Mesenteric fat pad (tissue), 1 donor: ENCODE measurements around the gene SPO11. TPM values are rescaled to one million over a fixed set of nuclear protein-coding genes. Genes with fewer than 3 reads are reported as not detected.

Experiments
- DNase-seq: peaks from one replicate; pipeline ENCODE4 v3.0.0-alpha.2; 2020; ENCODE audit warnings: low spot score
- total RNA-seq: library from RNA; stranded (reverse); fragmentation: NEBNext Ultra II Directional; extraction: Animal tissue kit (Norgen Biotek cat#: 25700); gene quantifications from one replicate; pipeline ENCODE4 v1.2.1, GENCODE V29; 2021
- donor health status: DM: yes; HTN: yes; CAD: no.

SPO11 gene
- total RNA-seq, 1 donor from 2014 or later: not detected

DNA sequence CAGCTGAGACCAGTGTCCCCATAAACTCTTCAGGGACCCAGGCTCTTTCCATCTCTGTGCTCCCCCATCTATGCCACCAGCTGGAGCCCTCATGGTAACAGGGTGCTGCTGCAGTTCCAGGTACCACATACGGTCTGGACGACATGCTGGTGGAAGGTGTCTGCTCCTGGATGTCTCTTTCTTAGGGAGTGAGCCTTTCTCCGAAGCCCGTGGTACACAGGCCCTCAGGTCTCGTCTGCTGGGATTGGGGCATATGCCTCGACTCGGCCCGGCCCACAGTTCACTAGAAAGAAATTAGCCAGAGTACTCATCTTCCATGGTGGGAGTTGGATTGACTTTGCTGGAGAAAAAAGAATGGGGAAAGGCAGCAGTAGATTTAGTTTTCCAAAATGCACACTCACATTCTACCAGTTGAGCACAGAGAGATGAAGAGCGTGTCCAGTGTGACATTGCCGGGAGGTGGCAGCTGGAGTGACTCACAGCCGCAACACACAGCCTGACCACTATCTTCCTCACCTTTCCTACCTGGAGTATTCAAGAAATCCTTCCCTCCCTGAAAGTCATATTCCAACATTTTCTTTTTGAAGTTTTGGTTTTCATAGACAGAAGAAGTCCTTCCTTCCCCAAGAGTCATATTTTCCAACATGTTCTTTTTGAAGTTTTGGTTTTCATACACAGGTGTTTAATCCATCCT lies 18.6 kb upstream of the SPO11 start:
- DNase-seq: peak; percentile 51

DNA sequence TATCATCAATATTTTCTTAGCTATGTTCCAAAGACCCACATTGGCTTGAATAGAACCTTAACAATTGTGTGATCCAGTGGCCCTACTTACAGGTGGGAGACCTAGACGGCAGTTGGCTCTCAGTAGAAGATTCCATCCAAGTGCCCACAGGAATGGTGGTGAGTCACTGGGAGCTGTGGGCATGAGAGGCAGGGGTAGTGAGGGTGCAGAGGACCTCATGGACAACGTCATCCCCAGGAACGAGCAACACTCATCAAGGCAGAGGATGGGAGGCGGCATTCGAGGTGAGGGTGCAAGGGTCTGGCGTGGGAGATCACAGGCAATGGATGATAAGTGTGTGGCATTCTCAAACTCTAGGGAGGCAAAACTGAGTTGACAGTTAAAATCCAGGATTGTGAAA lies 17.5 kb upstream of the SPO11 start:
- peak; percentile 82 for DNase-seq

DNA sequence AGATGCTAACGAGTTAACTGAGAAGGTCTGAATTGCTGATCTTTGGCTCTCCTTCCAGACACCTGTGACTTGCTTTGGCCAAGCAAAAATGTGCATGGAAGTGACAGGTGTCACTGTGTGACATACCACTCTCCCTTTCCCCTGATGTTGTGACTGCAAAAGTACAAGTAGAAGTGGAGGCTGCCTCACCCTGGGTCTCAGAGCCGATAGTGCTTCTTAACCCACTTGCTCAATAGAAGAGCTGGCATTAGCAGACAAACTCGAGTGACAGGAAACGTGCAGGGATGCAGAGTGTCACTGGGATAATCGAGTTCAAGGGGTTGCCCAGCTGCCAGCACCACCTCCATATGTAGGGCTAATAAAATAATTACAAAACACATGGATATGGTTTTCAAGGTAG lies 16.4 kb upstream of the SPO11 start:
- DNase-seq: peak; percentile 67

DNA sequence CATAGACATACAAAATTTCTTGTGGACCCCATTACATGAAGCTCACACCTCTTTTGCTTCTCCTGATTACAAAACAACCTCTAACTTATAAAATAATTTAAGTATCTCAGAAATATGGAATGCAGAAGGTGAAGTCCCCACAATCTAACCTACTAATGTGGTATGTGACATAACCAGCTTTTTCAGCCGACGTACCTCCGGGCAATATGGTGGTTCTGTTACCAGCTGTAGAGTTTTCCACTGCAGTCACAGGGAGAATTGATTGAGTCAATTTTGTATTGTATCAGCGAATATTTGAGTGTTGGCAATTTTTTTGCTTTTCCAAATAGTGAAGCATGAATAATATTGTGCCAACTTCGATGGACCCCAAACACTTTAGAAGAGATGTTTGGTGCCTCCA lies 15.7 kb upstream of the SPO11 start:
- DNase-seq: peak; percentile 18

DNA sequence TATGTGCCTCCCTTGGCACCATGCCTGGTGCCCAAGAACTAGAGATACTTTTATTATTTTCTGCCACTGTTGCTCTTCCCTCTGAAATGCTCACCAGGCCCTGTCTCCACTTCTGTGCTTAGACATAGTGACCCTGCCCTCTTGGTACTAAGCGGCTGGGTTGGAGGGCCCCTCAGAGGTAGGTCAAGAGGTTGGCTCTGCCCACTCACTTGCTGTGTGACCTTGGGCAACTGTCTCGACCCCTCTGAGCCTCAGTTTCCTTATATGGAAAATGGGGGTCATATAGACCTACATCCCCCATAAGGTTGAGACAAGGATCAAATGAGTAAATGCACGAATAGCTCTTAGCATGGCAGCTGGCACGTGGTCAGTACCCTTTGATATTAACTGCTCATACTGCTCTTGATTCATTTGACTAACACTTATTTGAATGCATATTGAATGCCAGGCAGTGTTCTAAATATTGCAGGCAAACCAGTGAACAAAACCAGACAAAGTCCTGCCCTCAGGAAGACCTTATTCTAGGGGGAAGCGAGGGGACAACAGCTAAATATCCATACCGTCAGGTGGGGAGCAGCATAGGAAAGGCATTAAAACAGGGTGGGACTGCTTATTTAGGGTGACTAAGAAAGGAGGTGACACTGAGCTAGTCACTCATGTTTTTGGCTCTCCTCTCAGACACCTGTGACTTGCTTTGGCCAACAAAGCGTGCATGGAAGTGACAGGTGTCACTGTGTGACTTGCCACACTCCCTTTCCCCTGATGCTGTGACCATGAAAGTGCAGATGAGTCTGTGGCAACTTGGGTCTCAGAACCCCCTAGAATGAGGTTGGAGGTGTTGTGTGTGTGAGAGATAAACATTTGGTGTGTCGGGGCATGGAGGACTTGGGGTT lies 14.3 kb upstream of the SPO11 start:
- no peak for DNase-seq

DNA sequence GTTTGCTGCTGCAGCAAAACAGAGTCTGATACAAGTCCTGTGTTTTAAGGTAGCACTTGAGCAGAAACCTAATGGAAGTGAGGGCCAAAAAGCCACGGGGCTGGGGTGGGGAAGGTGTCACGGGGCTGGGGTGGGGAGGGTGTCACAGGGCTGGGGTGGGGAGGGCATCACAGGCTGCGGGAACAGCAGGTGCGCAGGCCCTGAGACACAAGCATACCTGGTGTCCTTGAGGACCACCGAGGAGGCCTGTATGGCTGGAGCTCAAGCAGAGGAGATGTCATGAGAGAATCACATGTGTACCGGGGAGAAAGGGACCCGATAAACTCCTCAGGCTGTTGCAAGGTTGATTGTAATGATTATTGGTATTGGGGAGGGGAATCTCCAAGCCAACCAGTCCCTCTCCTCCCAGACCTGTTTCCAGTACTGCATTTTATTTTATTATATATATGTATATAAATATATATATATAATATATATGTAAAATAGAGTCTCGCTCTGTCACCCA lies 13.6 kb upstream of the SPO11 start:
- DNase-seq: no peak

DNA sequence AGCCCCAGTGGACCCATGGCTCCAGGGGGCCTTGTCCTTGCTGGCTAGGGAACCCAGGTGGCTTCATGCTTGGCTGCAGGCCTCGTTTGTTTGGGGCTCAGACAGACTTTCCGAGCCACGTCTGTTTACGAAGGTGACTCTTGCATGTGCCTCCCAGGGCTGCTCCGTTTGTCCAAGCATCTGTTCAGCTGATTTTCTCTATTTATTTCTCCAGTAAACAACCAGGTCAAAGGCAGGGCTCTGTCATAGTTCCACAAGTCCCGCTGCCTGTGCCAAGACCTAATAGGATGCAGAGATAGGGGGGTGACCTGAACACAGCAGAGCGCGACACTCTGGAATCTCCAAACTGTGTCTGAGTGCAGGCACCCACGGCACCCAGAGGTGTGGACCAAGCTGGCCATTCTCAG lies 12.8 kb upstream of the SPO11 start:
- DNase-seq: no peak

DNA sequence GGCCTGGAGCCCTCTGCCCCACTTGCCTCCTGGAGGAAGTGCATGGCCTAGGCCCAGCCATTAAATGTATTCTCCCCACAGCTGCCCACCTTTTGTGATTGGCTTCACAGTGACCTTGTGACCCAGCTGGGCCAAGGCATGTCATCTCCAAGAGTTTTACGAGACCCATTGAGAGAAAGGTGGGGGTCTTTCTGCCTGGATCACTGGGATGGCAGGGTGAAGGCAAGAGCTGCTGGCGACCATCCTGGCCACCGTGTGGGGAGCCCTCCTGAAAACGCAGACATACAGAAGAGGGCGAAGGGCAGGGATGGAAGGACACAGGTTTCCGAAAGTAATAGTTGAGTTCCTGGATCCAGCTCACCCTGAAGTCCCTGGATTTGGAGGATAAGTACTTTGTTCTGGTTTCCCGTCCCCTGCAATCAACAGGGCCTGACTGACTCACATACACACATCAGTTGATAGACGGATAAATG lies 12.3 kb upstream of the SPO11 start:
- DNase-seq: no peak

DNA sequence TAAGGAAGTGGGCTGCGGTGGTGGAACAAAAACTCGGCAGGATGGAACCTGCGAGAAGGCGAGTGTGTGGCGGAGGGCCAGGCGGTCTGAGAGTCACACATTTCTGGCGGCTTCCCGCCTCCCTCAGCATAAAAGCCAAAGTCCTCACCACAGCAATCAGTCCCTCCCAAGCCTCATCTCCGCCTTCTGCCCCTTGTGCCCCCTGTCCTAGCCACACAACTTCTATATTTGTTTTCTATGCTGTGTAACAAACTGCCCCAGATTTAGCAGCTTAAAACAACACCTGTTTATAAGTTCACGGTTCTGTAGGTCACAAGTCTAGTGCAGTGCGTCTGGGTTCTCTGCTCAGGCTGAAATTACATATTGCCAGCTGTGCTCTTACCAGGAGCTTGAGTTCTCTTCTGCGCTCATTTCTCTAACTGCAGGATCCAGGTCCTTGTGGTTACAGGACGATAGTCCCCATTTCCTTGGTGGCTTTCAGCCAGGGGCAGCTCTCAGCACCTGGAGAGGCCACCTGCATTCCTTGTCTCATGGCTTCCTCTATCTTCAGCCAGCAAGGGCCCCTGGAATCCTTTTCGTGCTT lies 11.7 kb upstream of the SPO11 start:
- no peak for DNase-seq

DNA sequence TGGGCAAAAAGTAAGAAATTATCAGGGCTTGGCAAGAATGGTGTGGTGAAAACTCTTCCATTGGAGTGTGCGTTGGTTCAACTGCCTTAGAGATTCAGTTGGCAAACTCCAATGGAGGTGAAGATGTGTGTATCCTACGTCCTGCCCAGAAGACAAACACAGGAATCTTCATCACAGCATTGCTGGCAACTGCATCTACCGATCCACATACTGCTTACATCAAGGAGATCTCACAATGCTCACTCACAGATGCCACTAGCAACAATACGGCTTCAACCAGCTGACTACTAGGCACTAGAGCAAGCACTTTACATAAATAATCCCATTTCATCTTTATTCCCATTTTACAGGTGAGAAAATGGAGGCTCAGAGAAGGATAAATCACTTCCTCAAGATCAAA lies 10.0 kb upstream of the SPO11 start:
- no peak for DNase-seq

DNA sequence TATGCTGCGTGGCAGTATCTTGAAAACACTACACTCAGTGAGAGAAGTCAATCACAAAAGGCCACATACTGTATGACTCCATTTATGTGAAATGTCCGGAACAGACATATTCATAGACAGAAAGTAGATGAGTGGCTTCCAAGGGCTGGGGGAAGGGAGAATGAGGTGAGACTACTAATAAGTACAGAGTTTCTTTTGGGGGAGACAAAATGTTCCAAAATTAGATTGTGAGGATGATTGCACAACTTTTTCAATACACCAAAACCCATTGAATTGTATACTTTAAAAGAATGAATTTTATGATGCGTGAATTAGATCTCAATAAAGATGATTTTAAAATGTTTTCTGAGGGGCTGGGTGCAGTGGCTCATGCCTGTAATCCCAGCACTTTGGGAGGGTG lies 9.2 kb upstream of the SPO11 start:
- DNase-seq: no peak

DNA sequence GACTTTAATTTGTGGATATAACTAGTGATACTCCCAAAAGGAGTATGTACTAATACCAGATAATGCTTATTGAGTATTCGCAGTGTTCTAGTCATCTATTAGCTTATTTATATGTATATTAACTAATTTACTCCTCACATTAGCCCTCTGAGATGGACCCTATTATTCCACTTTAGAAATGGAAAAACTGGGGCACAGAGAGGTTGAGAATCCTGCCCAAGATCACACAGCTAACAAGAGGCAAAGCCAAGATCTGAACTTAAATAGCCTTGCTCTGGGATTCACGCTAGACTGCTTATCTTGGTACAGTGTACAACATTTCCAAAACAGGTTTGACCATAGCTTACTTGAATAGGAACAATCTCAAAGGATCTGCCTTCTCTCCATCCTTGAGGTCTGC lies 8.5 kb upstream of the SPO11 start:
- DNase-seq: no peak

DNA sequence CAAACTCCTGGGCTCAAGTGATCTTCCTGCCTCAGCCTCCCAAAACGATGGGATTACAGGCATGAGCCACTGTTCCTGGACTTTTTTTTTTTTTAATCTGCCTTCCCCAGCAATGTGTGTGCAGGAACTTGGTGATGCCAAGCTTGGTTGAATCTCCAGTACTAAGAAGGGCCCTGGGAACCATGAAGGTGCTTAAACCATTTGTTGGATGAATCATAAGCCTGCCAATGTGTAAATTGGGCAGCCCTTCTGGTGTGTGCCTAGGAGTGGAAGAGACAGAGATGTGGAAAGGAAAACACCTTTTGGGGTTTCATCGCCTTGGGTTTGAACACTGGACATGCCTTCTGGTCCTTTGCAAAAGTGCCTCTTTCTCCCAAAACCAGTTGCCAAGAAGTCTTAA lies 7.1 kb upstream of the SPO11 start:
- DNase-seq: no peak

DNA sequence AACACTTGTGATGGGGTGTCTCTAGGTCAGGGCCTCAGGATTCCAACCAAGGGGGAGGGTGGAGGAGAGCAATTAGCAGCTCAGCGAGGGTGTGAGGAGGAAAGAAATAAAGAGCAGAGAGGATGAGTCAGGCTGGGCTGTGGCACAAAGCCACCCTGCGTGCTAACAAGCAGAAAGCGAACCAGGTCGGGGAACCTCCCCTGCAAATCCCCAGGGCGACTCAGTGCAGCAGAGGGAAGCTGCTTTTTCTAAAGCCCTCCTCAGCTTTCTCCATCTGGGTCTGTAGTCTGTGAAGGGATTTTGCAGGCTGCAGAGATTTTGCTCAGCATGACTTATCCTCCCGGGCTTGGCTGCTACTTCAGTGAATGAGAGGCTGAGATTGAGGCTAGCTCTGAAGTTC lies 6.6 kb upstream of the SPO11 start:
- no peak for DNase-seq

DNA sequence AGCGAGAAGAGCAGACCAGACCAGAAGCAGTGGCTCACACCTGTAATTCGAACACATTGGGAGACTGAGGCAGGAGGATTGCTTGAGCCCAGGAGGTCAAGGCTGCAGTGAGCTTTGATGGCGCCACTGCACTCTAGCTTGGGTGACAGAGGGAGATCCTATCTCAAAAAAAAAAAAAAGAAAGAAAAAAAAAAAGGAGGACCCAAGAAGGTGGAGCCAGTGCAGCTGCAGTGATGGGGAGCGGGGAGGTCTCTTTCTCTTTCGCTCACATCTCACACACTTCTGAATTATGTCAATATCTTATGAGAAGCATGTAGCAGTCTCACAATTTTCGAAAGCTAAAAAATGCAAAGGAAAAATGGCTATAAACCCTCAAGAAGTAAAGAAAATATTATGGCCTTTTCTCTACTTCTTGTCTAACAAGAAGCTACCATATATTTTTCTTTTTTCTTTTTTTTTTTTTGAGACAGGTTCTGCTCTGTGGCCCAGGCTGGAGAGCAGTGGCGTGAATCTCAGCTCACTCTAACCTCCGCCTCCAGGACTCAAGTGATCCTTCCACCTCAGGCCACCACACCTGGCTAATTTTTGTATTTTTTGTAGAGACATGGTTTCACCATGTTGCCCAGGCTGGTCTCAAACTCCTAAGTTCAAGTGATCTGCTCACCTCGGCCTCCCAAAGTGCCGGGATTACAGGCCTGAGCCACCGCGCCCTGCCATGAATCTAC lies 3.8 kb upstream of the SPO11 start:
- no peak for DNase-seq

DNA sequence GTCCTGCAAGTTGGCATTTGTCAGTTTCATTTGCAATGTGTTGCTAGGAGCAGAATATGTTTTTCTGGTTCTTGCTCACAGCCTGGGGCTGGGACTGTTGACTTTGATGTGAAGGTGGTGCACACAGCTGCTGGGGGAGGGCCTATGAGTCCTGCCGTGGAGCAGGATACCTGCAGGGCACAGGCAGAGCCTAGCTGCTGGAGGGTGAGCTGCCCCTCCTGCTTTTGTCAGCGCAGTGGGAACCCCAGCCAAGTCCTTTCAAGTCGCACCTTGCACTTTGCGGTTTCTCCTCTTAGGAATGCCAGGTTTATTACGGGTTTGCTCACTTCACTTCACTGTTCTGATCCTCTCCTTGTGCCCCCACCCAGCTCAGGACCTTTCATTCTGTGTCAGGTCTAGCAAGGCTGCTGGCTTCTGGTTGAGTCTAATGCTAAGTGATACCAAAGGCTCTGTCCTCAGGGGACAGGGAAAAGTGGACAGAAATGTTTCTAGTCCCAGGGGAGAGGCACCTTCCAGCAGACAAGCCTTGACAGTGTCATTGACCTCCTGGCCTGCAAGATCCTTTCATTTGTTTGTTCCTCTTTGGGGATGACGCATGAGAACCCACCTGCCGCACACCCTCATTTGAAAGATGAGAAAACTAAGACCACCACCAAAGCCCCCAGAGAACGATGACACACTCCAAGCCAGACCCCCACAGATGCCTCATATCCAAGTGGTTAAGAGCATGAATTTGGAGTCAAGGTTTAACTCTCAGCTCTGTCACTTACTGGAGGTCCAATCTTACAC lies 2.7 kb upstream of the SPO11 start:
- no peak for DNase-seq

DNA sequence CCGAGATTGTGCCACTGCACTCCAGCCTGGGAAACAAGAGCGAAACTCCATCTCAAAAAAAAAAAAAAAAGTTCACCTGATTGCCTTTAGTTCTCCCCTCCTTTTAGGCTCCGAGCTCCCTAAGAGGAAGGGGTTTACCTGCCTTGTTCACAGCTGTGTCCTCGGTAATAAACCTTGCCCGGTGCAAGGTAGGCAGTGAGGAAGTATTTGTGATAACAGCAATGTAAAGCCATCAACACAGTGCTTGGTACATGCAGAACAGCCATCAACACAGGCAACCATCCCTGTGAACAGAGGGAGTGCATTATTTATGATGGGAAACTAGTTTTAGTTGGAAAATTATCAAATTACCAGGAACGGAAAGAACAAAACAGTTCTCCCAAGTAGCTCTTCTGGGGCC lies 1.8 kb upstream of the SPO11 start:
- DNase-seq: no peak

DNA sequence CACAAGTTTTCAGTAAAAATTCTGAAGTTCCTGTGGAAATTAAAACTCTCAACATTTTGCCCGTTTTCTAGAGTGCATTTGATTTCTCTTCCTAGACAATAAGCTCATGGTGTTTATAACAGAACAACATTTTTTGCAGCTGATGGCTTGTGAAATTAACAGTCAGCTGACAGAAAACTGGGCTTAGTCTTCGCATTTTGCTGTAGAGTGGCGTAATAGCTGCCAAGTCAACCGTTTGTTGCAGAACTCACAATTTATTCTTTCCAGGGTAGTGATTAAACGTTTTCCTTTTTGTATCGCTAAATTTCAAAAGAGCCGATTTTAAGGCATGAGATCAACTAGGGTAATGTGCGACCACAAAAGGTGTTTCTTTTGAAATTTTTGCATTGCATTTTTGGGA lies 1.4 kb downstream of the SPO11 start:
- DNase-seq: no peak

DNA sequence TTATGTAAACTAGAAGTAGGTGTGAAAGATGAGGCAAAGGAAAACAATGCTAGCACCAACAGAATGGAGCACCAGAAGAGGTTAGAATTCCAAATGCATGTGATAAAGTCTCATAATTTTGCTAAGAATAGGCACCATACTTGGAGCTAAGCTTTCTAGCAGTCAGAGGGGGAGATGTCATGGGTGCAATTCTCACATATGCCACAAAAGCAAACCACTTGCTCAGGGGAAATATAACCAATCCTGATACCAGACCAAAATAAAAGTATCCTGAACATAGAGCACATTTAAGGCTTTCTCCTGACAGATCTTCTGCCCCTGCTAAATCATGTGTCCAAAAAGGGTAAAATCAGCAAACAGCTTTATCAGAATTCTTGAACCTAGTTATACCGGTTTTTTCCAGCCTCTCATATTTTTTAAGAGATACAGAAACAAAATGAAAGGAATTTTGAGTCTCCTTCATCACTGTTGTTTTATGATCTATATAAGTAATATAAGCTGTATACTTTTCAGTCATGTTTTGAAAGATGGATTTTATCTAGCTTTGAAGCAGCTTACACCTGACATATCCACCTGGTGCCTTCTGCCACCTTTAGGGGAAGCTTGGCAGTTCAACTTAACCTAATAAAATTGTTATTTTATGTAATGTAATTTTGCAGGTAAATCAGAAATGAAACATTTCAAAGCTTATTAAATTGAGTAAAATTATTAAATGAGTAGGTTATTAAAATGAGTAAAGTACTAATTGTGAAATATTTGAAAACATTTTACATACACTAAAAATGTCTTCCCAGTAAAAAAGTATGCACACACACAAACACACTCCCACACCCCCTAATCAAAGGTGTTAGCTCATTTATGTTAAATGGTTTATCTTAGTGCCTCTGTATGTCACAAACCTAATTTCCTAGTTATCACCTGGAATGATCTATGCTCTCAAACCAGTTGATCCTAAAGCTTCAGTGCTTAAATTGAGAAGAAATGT lies 2.8 kb downstream of the SPO11 start:
- no peak for DNase-seq
